NCI-H2107 treated with DMSO at 0.1 percent for 48 hours (cell line): ENCODE data around the gene ADH1A.
"Not testable (repeated sequence)": the region's sequence is repeated elsewhere in the genome, so short reads cannot be mapped to it uniquely, and the experiment has no call there.

Experiments used
- DNase-seq: peaks from one replicate; lab custom pipeline; 2025; ENCODE audit not compliant: unreplicated experiment; lab: John Stamatoyannopoulos, UW

ADH1A gene

GRCh38 chr4:99282731-99283130 is 8.1 kb downstream of the ADH1A start:
- no peak for DNase-seq

GRCh38 chr4:99281261-99281660 is 9.5 kb downstream of the ADH1A start:
- DNase-seq = no peak

GRCh38 chr4:99276417-99276816 is 14.4 kb downstream of the ADH1A start:
- DNase-seq = no peak

- DNase-seq = no peak
Observed at GRCh38 chr4:99275885-99276284, 14.9 kb downstream of the ADH1A start.

- DNase-seq = no peak
Observed at GRCh38 chr4:99275050-99275449, 15.7 kb downstream of the ADH1A start.

- no peak for DNase-seq
Observed at GRCh38 chr4:99273704-99274103, 17.1 kb downstream of the ADH1A start.

- DNase-seq = no peak
Observed at GRCh38 chr4:99264927-99265326, 25.9 kb downstream of the ADH1A start.

- DNase-seq = no peak
Observed at GRCh38 chr4:99252746-99253145, 38.0 kb downstream of the ADH1A start.

- no peak for DNase-seq
Observed at GRCh38 chr4:99248714-99249113, 42.1 kb downstream of the ADH1A start.

- no peak for DNase-seq
Observed at GRCh38 chr4:99235955-99236354, 54.8 kb downstream of the ADH1A start.

GRCh38 chr4:99234331-99235010 is 56.3 kb downstream of the ADH1A start:
- DNase-seq = no peak

GRCh38 chr4:99233397-99233796 is 57.4 kb downstream of the ADH1A start:
- not testable (repeated sequence) for DNase-seq

- not testable (repeated sequence) for DNase-seq
Observed at GRCh38 chr4:99228706-99229105, 62.1 kb downstream of the ADH1A start.

- not testable (repeated sequence) for DNase-seq
Observed at GRCh38 chr4:99227646-99228045, 63.1 kb downstream of the ADH1A start.
